Ovary (tissue), 3 donors: ENCODE results near the gene GADD45G.

ENCODE experiments used
- CTCF ChIP-seq, 3 donors: fragments of 450-650 bp in 2 of 3; fragments of 200-600 bp in 1 of 3; IDR thresholded peaks; one replicate each; pipeline versions ENCODE4 v1.5.1 to v1.8.0; 2016 to 2022; ENCODE audit warnings: antibody characterized with exemption in 3 of 3, mild to moderate bottlenecking in 1 of 3
- EP300 ChIP-seq: sonication (generic); formaldehyde crosslinking; IDR thresholded peaks from one replicate; pipeline ENCODE4 v1.6.1; 2017; ENCODE audit warnings: antibody characterized with exemption
- POLR2A ChIP-seq: fragments of 450-650 bp; IDR thresholded peaks from one replicate; pipeline ENCODE4 v1.6.1; 2017; ENCODE audit warnings: antibody characterized with exemption, mild to moderate bottlenecking, moderate library complexity
- donor health status: DM: no; HTN: no; CAD: no.

- TF ChIP-seq CTCF (IDR thresholded peaks at IDR 0.05) (no peak), POLR2A (no peak), EP300 (no peak)
Observed at GRCh38 chr9:89558948-89559347, 45.9 kb upstream of the GADD45G start.
